Sigmoid colon (tissue), 7 donors: Measurements from ENCODE around the gene TCEANC2. TPM values are rescaled to one million over a fixed set of nuclear protein-coding genes. Genes with fewer than 3 reads are reported as not detected.
"Not testable (repeated sequence)": the region's sequence is repeated elsewhere in the genome, so short reads cannot be mapped to it uniquely, and the experiment has no call there.

Experiments
- DNase-seq: peaks from one replicate; pipeline ENCODE4 v3.0.0-alpha.2; 2019
- H3K27ac ChIP-seq, 4 donors: fragments of 200-600 bp; sonication (generic); one replicate each; pipeline ENCODE4 v1.5.1; 2016 to 2019; ENCODE audit warnings: mild to moderate bottlenecking in 1 of 4
- H3K27me3 ChIP-seq, 3 donors: fragments of 200-600 bp; sonication (generic); one replicate each; pipeline ENCODE4 v1.5.1; 2019; ENCODE audit warnings: mild to moderate bottlenecking in 1 of 3
- H3K36me3 ChIP-seq, 4 donors: fragments of 200-600 bp; sonication (generic); one replicate each; pipeline ENCODE4 v1.5.1; 2016 to 2019
- H3K4me1 ChIP-seq, 4 donors: fragments of 200-600 bp; sonication (generic); one replicate each; pipeline ENCODE4 v1.5.1; 2017 to 2019
- H3K4me3 ChIP-seq, 4 donors: fragments of 200-600 bp; sonication (generic); one replicate each; pipeline ENCODE4 v1.5.1; 2017 to 2019; ENCODE audit warnings: mild to moderate bottlenecking in 2 of 4, moderate library complexity in 1 of 4
- H3K9me3 ChIP-seq, 4 donors: fragments of 200-600 bp in 3 of 4; sonication (generic) in 3 of 4; one replicate each; pipeline versions ENCODE4 v1.5.1 to v1.6.1; 2013 to 2019
- CTCF ChIP-seq, 4 experiments: fragments of 450-650 bp in 3 of 4; fragments of 200-600 bp in 1 of 4; IDR thresholded peaks; one replicate each; pipeline ENCODE4 v1.5.1; 2016 to 2019; ENCODE audit warnings: antibody characterized with exemption in 4 of 4, mild to moderate bottlenecking in 3 of 4, moderate library complexity in 2 of 4
- EP300 ChIP-seq, 4 donors: sonication (generic); formaldehyde crosslinking; IDR thresholded peaks; one replicate each; pipeline ENCODE4 v1.6.1; 2017; ENCODE audit warnings: antibody characterized with exemption in 4 of 4
- POLR2A ChIP-seq, 2 donors: fragments of 450-650 bp; IDR thresholded peaks; one replicate each; pipeline ENCODE4 v1.6.1; 2016; ENCODE audit warnings: antibody characterized with exemption in 2 of 2, mild to moderate bottlenecking in 2 of 2, moderate library complexity in 2 of 2
- POLR2AphosphoS5 ChIP-seq, 4 donors: sonication (generic); formaldehyde crosslinking; IDR thresholded peaks; one replicate each; pipeline ENCODE4 v1.6.1; 2017; ENCODE audit warnings: antibody characterized with exemption in 4 of 4
- WGBS, 2 donors: extraction: QIAGEN DNeasy Blood & Tissue Kit; methylation state at CpG; one replicate each; pipeline ENCODE4 v1.1.7; 2013; 5-methylcytosine and 5-hydroxymethylcytosine counted together
- intact Hi-C: fragments of 100-400 bp; cut with DNase I; formaldehyde crosslinking; loops from one replicate; pipeline ENCODE4 v1.15.1; 2023
- polyA plus RNA-seq, 3 donors: library from polyadenylated mRNA; stranded (reverse); fragments of 200-250 nt; gene quantifications; one replicate each; pipeline ENCODE4 v1.2.3, GENCODE V29; 2013
- total RNA-seq, 4 donors: library from RNA; depleted of rRNA; stranded (reverse); fragments of >200 nt; gene quantifications; one replicate each; pipeline ENCODE4 v1.1.0, GENCODE V29; 2016
- donor health status: healthy with polysubstance abuse.
- donor health status: Bipolar disorder and iron deficiency.
- donor health status: healthy.

TCEANC2 gene
- total and polyA plus RNA-seq, 7 donors = 1.8 to 6.9 (median 6.1) TPM

DNA sequence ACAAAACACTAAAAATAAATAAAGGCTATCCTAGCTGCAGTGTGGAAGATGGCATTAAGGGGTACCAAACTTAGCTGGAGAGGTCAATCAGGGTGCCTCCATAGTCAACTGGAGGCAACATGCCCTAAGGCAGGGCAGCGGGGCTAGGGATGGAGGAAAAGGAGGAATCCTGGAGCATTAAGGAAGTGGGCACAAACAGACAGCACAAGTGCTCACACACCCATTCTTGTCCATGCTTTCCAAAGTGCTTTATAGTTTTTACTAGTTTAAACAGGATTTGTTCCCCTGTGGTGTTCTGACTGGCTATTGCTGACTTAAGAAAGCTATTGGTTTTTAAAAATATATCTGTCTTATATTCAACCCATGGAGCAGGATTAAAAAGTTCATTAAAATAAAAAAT lies 33.3 kb downstream of the TCEANC2 start:
- intact Hi-C loops = no loop called here
- 49 to 97% methylated on average over 1 of the region's 1 CpG for WGBS, 2 donors

GRCh38 chr1:54088385-54088784 lies 35.0 kb downstream of the TCEANC2 start:
- no peak for DNase-seq
- intact Hi-C loops = no loop called here
- Histone ChIP-seq H3K27ac (no peak overlapping the region), H3K27me3 (no peaks in the 10 kb centered on the region), H3K4me3 (no peak overlapping the region), H3K4me1 (no peaks in the 10 kb centered on the region), H3K9me3 (no peaks in the 10 kb centered on the region), H3K36me3 (peaks cover 0 to 9% (median 0%) of the 10 kb centered on the region in 4 donors)
- TF ChIP-seq POLR2A (IDR thresholded peaks at IDR 0.05) = no peak
- no peak for TF ChIP-seq CTCF (IDR thresholded peaks at IDR 0.05)
- TF ChIP-seq EP300 (IDR thresholded peaks at IDR 0.05) = no peak
- no peak for TF ChIP-seq POLR2AphosphoS5 (IDR thresholded peaks at IDR 0.05)
- WGBS, 2 donors = 93 to 94% methylated on average over 5 of the region's 5 CpGs

More for the DNA sequence above, 33.3 kb downstream of the TCEANC2 start:
- Histone ChIP-seq H3K4me3 (no peak overlapping the region), H3K27me3 (no peaks in the 10 kb centered on the region), H3K4me1 (no peaks in the 10 kb centered on the region), H3K9me3 (no peaks in the 10 kb centered on the region), H3K27ac (no peak overlapping the region), H3K36me3 (peaks cover 0 to 9% (median 0%) of the 10 kb centered on the region in 4 donors)
- TF ChIP-seq POLR2A (IDR thresholded peaks at IDR 0.05) = no peak
- TF ChIP-seq EP300 (IDR thresholded peaks at IDR 0.05) = no peak
- TF ChIP-seq CTCF (IDR thresholded peaks at IDR 0.05) = no peak
- no peak for TF ChIP-seq POLR2AphosphoS5 (IDR thresholded peaks at IDR 0.05)
- no peak for DNase-seq

DNA sequence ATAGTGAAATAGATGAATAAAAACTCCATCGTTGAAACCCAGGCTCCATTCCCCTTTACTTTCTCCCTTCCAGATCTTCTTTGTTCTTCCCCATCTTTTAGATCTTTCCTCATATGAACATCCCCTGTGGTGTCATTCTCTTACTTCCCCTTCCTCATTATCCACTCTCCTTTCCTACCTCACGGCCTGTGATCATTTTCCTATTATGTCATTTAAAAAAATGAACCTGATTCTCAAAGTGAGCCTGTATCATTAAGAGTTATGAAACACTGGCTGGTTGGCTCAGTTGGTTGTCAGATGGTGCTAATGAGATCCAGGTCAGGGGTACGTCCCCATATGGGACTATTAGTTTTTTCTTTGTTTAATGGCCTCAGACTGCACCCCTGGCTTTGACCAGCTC lies 38.3 kb downstream of the TCEANC2 start:
- intact Hi-C loops = no loop called here
- H3K27ac ChIP-seq = no peak overlapping the region
- no peaks in the 10 kb centered on the region for H3K4me1 ChIP-seq

GRCh38 chr1:54094001-54094729 lies 40.8 kb downstream of the TCEANC2 start:
- H3K27me3 ChIP-seq = no peaks in the 10 kb centered on the region
- no peak for TF ChIP-seq EP300 (IDR thresholded peaks at IDR 0.05)
- TF ChIP-seq CTCF (IDR thresholded peaks at IDR 0.05) = no peak
- TF ChIP-seq POLR2A (IDR thresholded peaks at IDR 0.05) = no peak
- TF ChIP-seq POLR2AphosphoS5 (IDR thresholded peaks at IDR 0.05) = no peak
- no peaks in the 10 kb centered on the region for H3K9me3 ChIP-seq
- peaks cover 0 to 13% (median 3%) of the 10 kb centered on the region in 4 donors for H3K36me3 ChIP-seq
- no peak overlapping the region for H3K4me3 ChIP-seq
- H3K4me1 ChIP-seq = no peaks in the 10 kb centered on the region
- WGBS, 2 donors = 40 to 75% methylated on average over 4 of the region's 4 CpGs
- intact Hi-C loops = no loop called here
- H3K27ac ChIP-seq = no peak overlapping the region
- DNase-seq = no peak

More for the DNA sequence above, 38.3 kb downstream of the TCEANC2 start:
- H3K27me3 ChIP-seq = no peaks in the 10 kb centered on the region
- no peak overlapping the region for H3K4me3 ChIP-seq
- H3K9me3 ChIP-seq = no peaks in the 10 kb centered on the region
- peaks cover 0 to 14% (median 2%) of the 10 kb centered on the region in 4 donors for H3K36me3 ChIP-seq
- TF ChIP-seq EP300 (IDR thresholded peaks at IDR 0.05) (no peak), POLR2A (IDR thresholded peaks at IDR 0.05) (no peak), POLR2AphosphoS5 (IDR thresholded peaks at IDR 0.05) (no peak), CTCF (IDR thresholded peaks at IDR 0.05) (no peak)
- no peak for DNase-seq
- 90 to 93% methylated on average over 3 of the region's 3 CpGs for WGBS, 2 donors

DNA sequence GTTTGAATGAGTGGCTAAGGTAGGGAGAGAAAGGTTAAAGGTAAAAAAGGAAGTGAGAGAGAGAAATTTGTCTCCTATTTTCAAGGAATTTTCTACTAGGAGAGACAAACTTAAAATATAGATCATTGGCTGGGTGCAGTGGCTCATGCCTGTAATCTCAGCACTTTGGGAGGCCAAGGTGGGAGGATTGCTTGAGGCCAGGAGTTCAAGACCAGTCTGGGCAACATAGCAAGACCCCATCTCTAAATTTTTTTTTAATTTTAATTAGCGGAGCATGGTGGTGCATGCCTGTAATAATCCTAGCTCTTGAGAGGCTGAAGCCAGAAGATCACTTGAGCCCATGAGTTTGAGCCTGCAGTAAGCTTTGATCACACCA lies 41.3 kb downstream of the TCEANC2 start:
- WGBS, 2 donors = 53 to 100% methylated on average over 1 of the region's 1 CpG
- H3K4me1 ChIP-seq, intact Hi-C loops, H3K27ac ChIP-seq, H3K9me3 ChIP-seq, H3K4me3 ChIP-seq, DNase-seq, H3K27me3 ChIP-seq: not testable (repeated sequence)
- H3K36me3 ChIP-seq = peaks cover 0 to 11% (median 3%) of the 10 kb centered on the region in 4 donors
